DLD1 (cell line): Measurements from ENCODE around the gene HARBI1.

Experiments
- in situ Hi-C: cut with HindIII; loops from 2 replicates; pipeline ENCODE4 v1.10.0; 2017; ENCODE audit warnings: low sequenced_read_pairs

The HARBI1 gene

GRCh38 chr11:46617134-46617971 is at the start of gene HARBI1, which contains the start of gene ATG13:
TSS of gene HARBI1 (minus strand) at chr11:46617227. CDS start at chr11:46616237, 990 bp downstream.
TSS of gene ATG13 (plus strand) at chr11:46617553. CDS start at chr11:46644292, 26,739 bp downstream.
- in situ Hi-C loops, result no loop called here

GRCh38 chr11:46666516-46666915 is 49.5 kb upstream of the HARBI1 start:
- in situ Hi-C loops, result no loop called here

GRCh38 chr11:46665356-46665755 is 48.3 kb upstream of the HARBI1 start:
- in situ Hi-C loops, result no loop called here

- in situ Hi-C loops, result no loop called here
These were observed 47.6 kb upstream of the HARBI1 start for GRCh38 chr11:46664612-46665011.

- in situ Hi-C loops, result no loop called here
These were observed 46.4 kb upstream of the HARBI1 start for GRCh38 chr11:46663277-46663940.

- in situ Hi-C loops, result no loop called here
These were observed 45.3 kb upstream of the HARBI1 start for GRCh38 chr11:46662366-46662765.

- in situ Hi-C loops, result no loop called here
These were observed 44.8 kb upstream of the HARBI1 start for GRCh38 chr11:46661836-46662235.

- in situ Hi-C loops, result no loop called here
These were observed 42.9 kb upstream of the HARBI1 start for GRCh38 chr11:46659908-46660307.

GRCh38 chr11:46658259-46658658 is 41.2 kb upstream of the HARBI1 start:
- in situ Hi-C loops, result no loop called here

- in situ Hi-C loops, result no loop called here
These were observed 40.2 kb upstream of the HARBI1 start for GRCh38 chr11:46657186-46657585.

- in situ Hi-C loops, result no loop called here
These were observed 38.6 kb upstream of the HARBI1 start for GRCh38 chr11:46655631-46656030.

- in situ Hi-C loops, result no loop called here
These were observed 32.2 kb upstream of the HARBI1 start for GRCh38 chr11:46649180-46649738.

GRCh38 chr11:46643986-46644385 is 27.0 kb upstream of the HARBI1 start:
- in situ Hi-C loops, result no loop called here

- in situ Hi-C loops, result no loop called here
These were observed 26.5 kb upstream of the HARBI1 start for GRCh38 chr11:46643531-46643930.

GRCh38 chr11:46642627-46643335 is 25.8 kb upstream of the HARBI1 start:
- in situ Hi-C loops, result no loop called here

GRCh38 chr11:46641639-46642038 is 24.6 kb upstream of the HARBI1 start:
- in situ Hi-C loops, result no loop called here

- in situ Hi-C loops, result no loop called here
These were observed 23.2 kb upstream of the HARBI1 start for GRCh38 chr11:46640036-46640788.

GRCh38 chr11:46639197-46639839 is 22.3 kb upstream of the HARBI1 start:
- in situ Hi-C loops, result no loop called here

GRCh38 chr11:46637546-46637945 is 20.5 kb upstream of the HARBI1 start:
- in situ Hi-C loops, result no loop called here

GRCh38 chr11:46635557-46636139 is 18.6 kb upstream of the HARBI1 start:
- in situ Hi-C loops, result no loop called here
